SK-N-SH treated with all-trans-retinoic acid at 6 μM for 48 hours (cell line): ENCODE measurements around the gene SLC16A4.

Experiments used
- ATAC-seq: fragments of 200-7000 bp; cut with Tn5 transposase; 3 replicates; pipeline ENCODE4 v1.9.1; 2020; ENCODE audit warnings: mild to moderate bottlenecking, moderate library complexity
- ARNTL ChIP-seq: fragments of 450-650 bp; formaldehyde crosslinking; IDR thresholded peaks from 2 replicates; pipeline ENCODE4 v1.5.0; 2020; ENCODE audit warnings: low read depth, mild to moderate bottlenecking, moderate library complexity, borderline replicate concordance
- BACH2 ChIP-seq: fragments of 250-450 bp; sonication (Bioruptor Pico); IDR thresholded peaks from 2 replicates; pipeline ENCODE4 v1.9.0; 2021; ENCODE audit warnings: mild to moderate bottlenecking, borderline replicate concordance
- CSDC2 ChIP-seq: fragments of 250-450 bp; sonication (Bioruptor Pico); IDR thresholded peaks from 2 replicates; pipeline ENCODE4 v1.5.0; 2020; ENCODE audit warnings: mild to moderate bottlenecking, moderate library complexity
- CSRNP3 ChIP-seq: fragments of 250-450 bp; sonication (Bioruptor Pico); IDR thresholded peaks from 2 replicates; pipeline ENCODE4 v1.5.1; 2021; ENCODE audit warnings: mild to moderate bottlenecking, moderate library complexity
- ESRRG ChIP-seq: fragments of 250-450 bp; sonication (Bioruptor Pico); IDR thresholded peaks from 2 replicates; pipeline ENCODE4 v1.6.1; 2021; ENCODE audit warnings: mild to moderate bottlenecking
- GLIS3 ChIP-seq: fragments of 250-450 bp; sonication (Bioruptor Pico); IDR thresholded peaks from 2 replicates; pipeline ENCODE4 v1.5.0; 2020; ENCODE audit warnings: mild to moderate bottlenecking, moderate library complexity
- ISL1 ChIP-seq: fragments of 250-450 bp; sonication (Bioruptor Pico); IDR thresholded peaks from 2 replicates; pipeline ENCODE4 v2.1.2; 2022; ENCODE audit warnings: mild to moderate bottlenecking, moderate library complexity
- OSR1 ChIP-seq: fragments of 250-450 bp; sonication (Bioruptor Pico); IDR thresholded peaks from 2 replicates; pipeline ENCODE4 v1.8.0; 2022; ENCODE audit warnings: moderate library complexity, mild to moderate bottlenecking, inconsistent platforms
- PATZ1 ChIP-seq: fragments of 250-450 bp; sonication (Bioruptor Pico); IDR thresholded peaks from 2 replicates; pipeline ENCODE4 v1.8.0; 2020; ENCODE audit warnings: mild to moderate bottlenecking, moderate library complexity, borderline replicate concordance
- POU6F1 ChIP-seq: fragments of 250-450 bp; sonication (Bioruptor Pico); IDR thresholded peaks from 2 replicates; pipeline ENCODE4 v1.8.0; 2021; ENCODE audit warnings: low read depth, mild to moderate bottlenecking, moderate library complexity, borderline replicate concordance
- PPARA ChIP-seq: fragments of 250-450 bp; sonication (Bioruptor Pico); IDR thresholded peaks from 2 replicates; pipeline ENCODE4 v1.5.0; 2020; ENCODE audit warnings: mild to moderate bottlenecking, borderline replicate concordance
- RARB ChIP-seq: fragments of 250-450 bp; sonication (Bioruptor Pico); IDR thresholded peaks from 2 replicates; pipeline ENCODE4 v1.8.0; 2021; ENCODE audit warnings: mild to moderate bottlenecking, moderate library complexity
- SNAI2 ChIP-seq: fragments of 250-450 bp; sonication (Bioruptor Pico); IDR thresholded peaks from 2 replicates; pipeline ENCODE4 v1.5.0; 2020; ENCODE audit warnings: mild to moderate bottlenecking, moderate library complexity
- TCF4 ChIP-seq: fragments of 250-450 bp; sonication (Bioruptor Pico); IDR thresholded peaks from 2 replicates; pipeline ENCODE4 v1.8.0; 2021; ENCODE audit warnings: mild to moderate bottlenecking, moderate library complexity, borderline replicate concordance
- TOX ChIP-seq: fragments of 250-450 bp; sonication (Bioruptor Pico); IDR thresholded peaks from 2 replicates; pipeline ENCODE4 v1.8.0; 2021; ENCODE audit warnings: mild to moderate bottlenecking, moderate library complexity, borderline replicate concordance
- TSHZ2 ChIP-seq: fragments of 250-450 bp; sonication (Bioruptor Pico); IDR thresholded peaks from 2 replicates; pipeline ENCODE4 v1.5.0; 2020; ENCODE audit warnings: mild to moderate bottlenecking, moderate library complexity
- ZC3H10 ChIP-seq: fragments of 250-450 bp; sonication (Bioruptor Pico); IDR thresholded peaks from 2 replicates; pipeline ENCODE4 v1.5.1; 2021; ENCODE audit warnings: mild to moderate bottlenecking, moderate library complexity
- ZFP3 ChIP-seq: fragments of 250-450 bp; sonication (Bioruptor Pico); IDR thresholded peaks from 2 replicates; pipeline ENCODE4 v1.5.0; 2020; ENCODE audit warnings: mild to moderate bottlenecking, moderate library complexity
- ZFP30 ChIP-seq: fragments of 450-650 bp; formaldehyde crosslinking; IDR thresholded peaks from 2 replicates; pipeline ENCODE4 v1.5.0; 2022; ENCODE audit warnings: mild to moderate bottlenecking, moderate library complexity
- ZNF565 ChIP-seq: fragments of 450-650 bp; formaldehyde crosslinking; conservative IDR thresholded peaks from 2 replicates; pipeline ENCODE4 v1.5.0; 2020; ENCODE audit warnings: low read depth, mild to moderate bottlenecking, moderate library complexity
- ZNF70 ChIP-seq: fragments of 450-650 bp; formaldehyde crosslinking; IDR thresholded peaks from 2 replicates; pipeline ENCODE4 v1.5.0; 2020; ENCODE audit warnings: mild to moderate bottlenecking, moderate library complexity
- ZNF8 ChIP-seq: fragments of 450-650 bp; formaldehyde crosslinking; IDR thresholded peaks from 2 replicates; pipeline ENCODE4 v1.5.0; 2020; ENCODE audit warnings: mild to moderate bottlenecking, moderate library complexity

Gene SLC16A4

GRCh38 chr1:110328274-110328673, 62.6 kb downstream of the SLC16A4 start:
- ATAC-seq = no peak
- TF ChIP-seq ZNF8 (CRISPR knock-in tag) (no peak), ISL1 (CRISPR knock-in tag) (no peak), BACH2 (CRISPR knock-in tag) (no peak), ZFP3 (no peak), ZFP30 (CRISPR knock-in tag) (no peak), GLIS3 (no peak), ZNF565 (no peak), SNAI2 (CRISPR knock-in tag) (no peak), PPARA (CRISPR knock-in tag) (no peak), CSDC2 (CRISPR knock-in tag) (no peak), ESRRG (no peak), TOX (CRISPR knock-in tag) (no peak)

GRCh38 chr1:110326826-110327225, 64.0 kb downstream of the SLC16A4 start:
- no peak for ATAC-seq

GRCh38 chr1:110324667-110325066, 66.2 kb downstream of the SLC16A4 start:
- no peak for TF ChIP-seq ZFP3
- TF ChIP-seq SNAI2 (CRISPR knock-in tag) = no peak
- no peak for TF ChIP-seq ARNTL (CRISPR knock-in tag)
- no peak for TF ChIP-seq TCF4 (CRISPR knock-in tag)
- no peak for TF ChIP-seq ZNF8 (CRISPR knock-in tag)
- no peak for TF ChIP-seq ZNF70 (CRISPR knock-in tag)
- no peak for TF ChIP-seq OSR1 (CRISPR knock-in tag)
- no peak for TF ChIP-seq ZC3H10 (CRISPR knock-in tag)
- TF ChIP-seq RARB (CRISPR knock-in tag) = no peak
- no peak for TF ChIP-seq TOX (CRISPR knock-in tag)
- no peak for TF ChIP-seq BACH2 (CRISPR knock-in tag)
- TF ChIP-seq PATZ1 (CRISPR knock-in tag) = no peak
- no peak for TF ChIP-seq PPARA (CRISPR knock-in tag)
- no peak for TF ChIP-seq ESRRG
- TF ChIP-seq ZNF565 = no peak
- no peak for TF ChIP-seq ZFP30 (CRISPR knock-in tag)
- no peak for TF ChIP-seq ISL1 (CRISPR knock-in tag)
- no peak for TF ChIP-seq CSRNP3 (CRISPR knock-in tag)
- TF ChIP-seq, all 23 proteins: peak for 0
- ATAC-seq = no peak

More at GRCh38 chr1:110326826-110327225, 64.0 kb downstream of the SLC16A4 start:
- TF ChIP-seq ZNF8 (CRISPR knock-in tag) (no peak), ARNTL (CRISPR knock-in tag) (no peak)

- no peak for TF ChIP-seq RARB (CRISPR knock-in tag)
- TF ChIP-seq ARNTL (CRISPR knock-in tag) = no peak
- no peak for TF ChIP-seq CSRNP3 (CRISPR knock-in tag)
- no peak for TF ChIP-seq POU6F1
- TF ChIP-seq ZC3H10 (CRISPR knock-in tag) = no peak
- no peak for TF ChIP-seq ISL1 (CRISPR knock-in tag)
- TF ChIP-seq BACH2 (CRISPR knock-in tag) = no peak
- TF ChIP-seq PPARA (CRISPR knock-in tag) = no peak
- no peak for TF ChIP-seq CSDC2 (CRISPR knock-in tag)
- TF ChIP-seq OSR1 (CRISPR knock-in tag) = no peak
- TF ChIP-seq ESRRG = no peak
- TF ChIP-seq GLIS3 = no peak
- TF ChIP-seq TOX (CRISPR knock-in tag) = no peak
- no peak for TF ChIP-seq TSHZ2 (CRISPR knock-in tag)
- TF ChIP-seq ZFP30 (CRISPR knock-in tag) = no peak
- ATAC-seq = no peak
Measured at GRCh38 chr1:110321846-110322245, 69.0 kb downstream of the SLC16A4 start.
